Measurements from ENCODE around the gene SDK1.

SDK1 gene

GRCh38 chr7:3598854-3599253 lies 297.8 kb downstream of the SDK1 start:
- DNase-seq = no peak

GRCh38 chr7:3605222-3605621 lies 304.2 kb downstream of the SDK1 start:
- peak; percentile 27 for DNase-seq

- DNase-seq = no peak
These were observed 305.4 kb downstream of the SDK1 start for GRCh38 chr7:3606436-3606835.

GRCh38 chr7:3607847-3608246 lies 306.8 kb downstream of the SDK1 start:
- DNase-seq = no peak

GRCh38 chr7:3616306-3616705 lies 315.3 kb downstream of the SDK1 start:
- DNase-seq = no peak

GRCh38 chr7:3630081-3630480 lies 329.0 kb downstream of the SDK1 start:
- DNase-seq = no peak

GRCh38 chr7:3634396-3634795 lies 333.3 kb downstream of the SDK1 start:
- DNase-seq = no peak

GRCh38 chr7:3636131-3636860 lies 335.2 kb downstream of the SDK1 start:
- no peak for DNase-seq

- no peak for DNase-seq
These were observed 338.2 kb downstream of the SDK1 start for GRCh38 chr7:3639253-3639652.

- no peak for DNase-seq
These were observed 340.5 kb downstream of the SDK1 start for GRCh38 chr7:3641582-3641981.

- no peak for DNase-seq
These were observed 342.0 kb downstream of the SDK1 start for GRCh38 chr7:3643091-3643490.

- peak; percentile 15 for DNase-seq
These were observed 347.2 kb downstream of the SDK1 start for GRCh38 chr7:3648276-3648675.

- DNase-seq = no peak
These were observed 348.2 kb downstream of the SDK1 start for GRCh38 chr7:3649250-3649649.

GRCh38 chr7:3649678-3650440 lies 348.8 kb downstream of the SDK1 start:
- no peak for DNase-seq

GRCh38 chr7:3650844-3651243 lies 349.8 kb downstream of the SDK1 start:
- DNase-seq = peak; percentile 20

GRCh38 chr7:3655635-3656034 lies 354.6 kb downstream of the SDK1 start:
- no peak for DNase-seq

- DNase-seq = no peak
These were observed 356.2 kb downstream of the SDK1 start for GRCh38 chr7:3657206-3657605.

GRCh38 chr7:3668743-3669142 lies 367.7 kb downstream of the SDK1 start:
- DNase-seq = no peak

- no peak for DNase-seq
These were observed 369.8 kb downstream of the SDK1 start for GRCh38 chr7:3670898-3671297.

- DNase-seq = no peak
These were observed 372.5 kb downstream of the SDK1 start for GRCh38 chr7:3673524-3673923.

GRCh38 chr7:3678314-3678810 lies 377.3 kb downstream of the SDK1 start:
- no peak for DNase-seq

- no peak for DNase-seq
These were observed 381.1 kb downstream of the SDK1 start for GRCh38 chr7:3682028-3682710.

All from HCEC 1CT (cell line).